Measurements from ENCODE around the gene CLDN22.

DNA sequence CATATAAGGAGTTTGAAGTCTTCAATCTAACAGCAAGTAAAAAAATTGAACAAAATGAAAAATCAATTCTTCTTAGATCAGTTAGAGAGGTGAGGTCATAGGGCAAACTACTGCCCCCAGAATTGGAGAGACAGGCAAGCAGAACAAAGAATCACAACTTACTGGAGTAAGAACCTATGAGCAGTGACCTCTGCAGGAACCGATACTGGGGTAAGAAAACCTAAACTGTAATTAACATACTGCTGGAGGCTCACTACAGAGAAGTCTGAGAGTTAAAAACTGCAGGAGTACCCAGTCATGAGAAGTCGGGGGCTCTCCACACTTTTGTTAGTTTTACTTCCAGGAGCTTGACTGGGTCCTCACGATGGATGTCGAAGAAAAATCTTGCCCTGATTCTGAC, 16.0 kb downstream of the CLDN22 start:
- TF ChIP-seq, protein P1, sequence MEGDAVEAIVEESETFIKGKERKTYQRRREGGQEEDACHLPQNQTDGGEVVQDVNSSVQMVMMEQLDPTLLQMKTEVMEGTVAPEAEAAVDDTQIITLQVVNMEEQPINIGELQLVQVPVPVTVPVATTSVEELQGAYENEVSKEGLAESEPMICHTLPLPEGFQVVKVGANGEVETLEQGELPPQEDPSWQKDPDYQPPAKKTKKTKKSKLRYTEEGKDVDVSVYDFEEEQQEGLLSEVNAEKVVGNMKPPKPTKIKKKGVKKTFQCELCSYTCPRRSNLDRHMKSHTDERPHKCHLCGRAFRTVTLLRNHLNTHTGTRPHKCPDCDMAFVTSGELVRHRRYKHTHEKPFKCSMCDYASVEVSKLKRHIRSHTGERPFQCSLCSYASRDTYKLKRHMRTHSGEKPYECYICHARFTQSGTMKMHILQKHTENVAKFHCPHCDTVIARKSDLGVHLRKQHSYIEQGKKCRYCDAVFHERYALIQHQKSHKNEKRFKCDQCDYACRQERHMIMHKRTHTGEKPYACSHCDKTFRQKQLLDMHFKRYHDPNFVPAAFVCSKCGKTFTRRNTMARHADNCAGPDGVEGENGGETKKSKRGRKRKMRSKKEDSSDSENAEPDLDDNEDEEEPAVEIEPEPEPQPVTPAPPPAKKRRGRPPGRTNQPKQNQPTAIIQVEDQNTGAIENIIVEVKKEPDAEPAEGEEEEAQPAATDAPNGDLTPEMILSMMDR (IDR thresholded peaks at IDR 0.05): no peak
- TF ChIP-seq CHD2 (IDR thresholded peaks at IDR 0.05; ENCODE audit: low read length, partially characterized antibody) (no peak), IRF3 (IDR thresholded peaks at IDR 0.05; ENCODE audit: low read depth, low read length) (no peak), GABPA (IDR thresholded peaks at IDR 0.05; ENCODE audit: low read depth) (no peak), POLR2AphosphoS5 (IDR thresholded peaks at IDR 0.05; ENCODE audit: low read depth, low read length) (no peak), ZBTB33 (IDR thresholded peaks at IDR 0.05; ENCODE audit: borderline replicate concordance, low read depth) (no peak)
